GM19240 (cell line): ENCODE results near the gene CDK2.
A peak's percentile ranks its signal among the peaks of the same experiment; 100 is the strongest.

Experiments
- DNase-seq: peaks from one replicate; pipeline ENCODE4 v3.0.0; 2011; ENCODE audit warnings: low spot score; ENCODE audit not compliant: insufficient read length

The CDK2 gene

DNA sequence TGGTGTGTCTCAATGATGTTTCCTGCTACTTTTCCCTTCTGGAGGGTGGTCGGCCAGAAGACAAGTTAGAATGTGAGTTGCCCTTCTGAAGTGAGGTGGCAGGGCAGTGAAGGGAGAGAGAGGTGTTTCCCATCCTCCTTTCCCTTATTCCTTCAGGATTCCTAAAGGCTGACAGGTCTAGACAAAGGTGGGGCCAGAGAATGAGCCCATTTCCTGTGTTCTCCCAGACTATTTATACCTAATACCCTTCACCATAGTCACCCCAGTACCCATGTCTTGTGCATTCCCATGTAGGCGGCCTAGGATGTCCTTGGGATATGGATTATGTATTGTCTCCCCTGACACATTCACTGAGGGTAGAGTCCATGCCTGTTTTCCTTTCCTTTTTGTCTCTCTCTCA is 28.6 kb upstream of the CDK2 start:
- DNase-seq: no peak

DNA sequence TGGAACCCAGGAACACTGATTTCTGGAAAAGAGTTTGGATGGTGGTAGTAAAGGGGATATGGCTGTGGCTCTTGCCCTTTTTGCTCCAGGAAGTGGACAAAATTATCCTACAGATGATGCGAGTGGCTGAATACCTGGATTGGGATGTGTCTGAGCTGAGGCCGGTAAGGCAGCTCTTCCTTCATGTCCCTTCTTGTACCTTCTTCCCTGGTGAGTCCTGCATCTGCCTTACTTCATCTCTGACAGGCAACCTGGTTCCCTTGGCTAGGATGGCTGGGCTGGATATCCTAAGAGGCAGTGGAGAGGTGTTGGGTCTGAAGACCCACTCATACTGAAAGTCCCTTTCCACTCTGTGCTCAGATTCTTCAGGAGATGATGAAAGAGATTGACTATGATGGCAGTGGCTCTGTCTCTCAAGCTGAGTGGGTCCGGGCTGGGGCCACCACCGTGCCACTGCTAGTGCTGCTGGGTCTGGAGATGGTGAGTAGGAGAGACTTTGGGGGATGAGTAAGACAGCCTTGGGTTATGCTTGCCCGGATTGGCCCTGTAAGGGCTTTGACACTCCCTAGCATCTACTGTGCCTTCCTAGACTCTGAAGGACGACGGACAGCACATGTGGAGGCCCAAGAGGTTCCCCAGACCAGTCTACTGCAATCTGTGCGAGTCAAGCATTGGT is 27.7 kb upstream of the CDK2 start:
- DNase-seq: no peak

DNA sequence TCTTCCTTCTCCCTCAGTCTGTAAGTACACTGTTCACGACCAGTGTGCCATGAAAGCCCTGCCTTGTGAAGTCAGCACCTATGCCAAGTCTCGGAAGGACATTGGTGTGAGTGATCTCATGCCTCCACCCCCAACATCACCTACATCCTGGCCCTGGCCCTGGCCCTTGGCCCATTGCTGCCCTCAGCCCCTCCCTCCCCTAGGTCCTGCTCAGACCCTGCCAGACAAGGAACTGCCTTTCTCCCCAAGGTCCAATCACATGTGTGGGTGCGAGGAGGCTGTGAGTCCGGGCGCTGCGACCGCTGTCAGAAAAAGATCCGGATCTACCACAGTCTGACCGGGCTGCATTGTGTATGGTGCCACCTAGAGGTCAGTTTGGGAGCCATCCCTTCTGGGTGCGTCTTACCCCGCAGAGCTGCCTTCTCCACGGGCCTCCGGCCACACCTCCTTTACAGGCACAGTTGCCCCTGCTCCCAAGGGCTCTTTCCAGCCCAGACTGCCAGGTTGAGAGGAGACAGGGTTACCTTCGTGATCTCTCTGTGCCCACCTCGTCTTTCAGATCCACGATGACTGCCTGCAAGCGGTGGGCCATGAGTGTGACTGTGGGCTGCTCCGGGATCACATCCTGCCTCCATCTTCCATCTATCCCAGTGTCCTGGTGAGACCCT is 26.4 kb upstream of the CDK2 start:
- peak; percentile 82 for DNase-seq

DNA sequence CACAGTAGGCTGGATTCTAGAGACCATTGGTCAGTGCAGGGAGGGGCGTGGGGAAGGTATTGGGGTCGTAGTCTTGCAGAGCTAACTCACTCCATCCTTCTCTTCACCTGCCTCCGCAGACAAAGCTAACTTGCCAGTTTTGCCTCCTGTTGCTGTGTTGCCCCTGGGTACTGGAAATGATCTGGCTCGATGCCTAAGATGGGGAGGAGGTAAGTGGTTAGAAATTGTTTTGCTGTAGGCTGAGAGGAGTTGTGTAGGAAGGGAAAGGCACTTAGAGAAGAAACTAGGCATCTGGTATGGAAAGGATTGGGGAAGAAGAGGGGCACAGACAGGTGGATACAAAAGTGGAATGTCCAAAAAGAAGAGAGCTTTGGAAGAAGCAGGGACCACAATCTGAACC is 24.6 kb upstream of the CDK2 start:
- DNase-seq: no peak

DNA sequence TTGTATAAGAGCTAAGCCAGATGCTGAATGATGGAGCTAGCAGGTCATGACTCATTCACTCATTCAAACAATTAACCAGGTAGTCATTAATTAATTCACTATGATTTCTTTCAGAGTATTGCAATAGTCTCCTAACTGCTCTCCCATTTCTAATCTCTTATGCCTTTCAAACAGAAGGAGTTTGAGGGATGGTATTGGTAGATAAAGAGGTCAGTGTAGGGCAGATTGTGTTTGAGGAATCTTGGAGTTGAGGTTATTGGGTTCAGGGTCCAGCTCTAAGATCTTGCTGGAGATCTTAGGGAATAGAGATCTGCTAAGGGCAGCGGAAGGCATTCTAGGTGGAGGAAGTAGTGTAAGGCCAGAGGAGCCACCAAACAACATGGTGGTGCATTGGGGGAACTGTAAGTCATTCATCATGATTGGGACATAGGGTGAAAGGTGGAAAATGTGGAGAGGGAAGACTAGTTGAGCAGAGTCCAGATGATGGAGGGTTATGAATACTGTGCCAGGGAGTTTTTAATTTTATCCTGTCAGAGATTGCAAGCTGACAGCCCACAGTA is 24.0 kb upstream of the CDK2 start:
- no peak for DNase-seq

DNA sequence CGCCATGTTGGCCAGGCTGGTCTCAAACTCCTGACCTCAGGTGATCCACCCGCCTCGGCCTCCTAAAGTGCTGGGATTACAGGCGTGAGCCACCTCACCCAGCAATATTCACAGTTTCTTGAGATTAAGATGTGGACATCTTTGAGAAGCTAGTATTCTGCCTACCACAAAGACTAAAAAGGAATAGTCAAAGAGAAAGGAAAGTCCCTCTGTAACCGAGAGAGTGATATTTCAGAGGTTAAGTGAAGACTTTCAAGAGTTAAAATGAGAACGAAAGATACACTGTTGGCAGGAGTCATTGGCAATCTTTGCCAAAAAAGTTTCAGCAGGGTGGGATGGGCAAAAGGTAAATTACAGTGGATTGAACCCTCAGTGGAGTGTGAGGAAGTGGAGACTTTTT is 20.1 kb upstream of the CDK2 start:
- DNase-seq: no peak

DNA sequence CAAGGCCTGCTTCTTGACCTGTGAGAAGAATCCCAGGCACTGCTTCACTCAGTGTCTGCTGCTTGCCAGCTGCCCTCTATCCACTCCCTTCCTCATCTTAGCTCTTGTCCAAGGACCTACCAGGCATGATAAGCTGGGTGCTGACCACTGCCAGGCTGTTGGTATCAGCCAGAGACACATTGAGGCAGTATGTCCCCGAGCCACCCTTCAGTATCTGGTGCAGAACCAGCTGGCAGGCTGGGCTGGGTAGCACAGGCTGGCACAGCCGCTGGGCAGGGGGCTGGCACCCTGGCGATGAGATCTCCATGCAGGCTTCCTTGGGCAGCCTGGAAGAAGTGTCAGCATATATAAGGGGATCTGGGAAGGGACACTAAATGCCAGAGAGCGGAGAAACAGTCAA is 11.3 kb upstream of the CDK2 start:
- no peak for DNase-seq

DNA sequence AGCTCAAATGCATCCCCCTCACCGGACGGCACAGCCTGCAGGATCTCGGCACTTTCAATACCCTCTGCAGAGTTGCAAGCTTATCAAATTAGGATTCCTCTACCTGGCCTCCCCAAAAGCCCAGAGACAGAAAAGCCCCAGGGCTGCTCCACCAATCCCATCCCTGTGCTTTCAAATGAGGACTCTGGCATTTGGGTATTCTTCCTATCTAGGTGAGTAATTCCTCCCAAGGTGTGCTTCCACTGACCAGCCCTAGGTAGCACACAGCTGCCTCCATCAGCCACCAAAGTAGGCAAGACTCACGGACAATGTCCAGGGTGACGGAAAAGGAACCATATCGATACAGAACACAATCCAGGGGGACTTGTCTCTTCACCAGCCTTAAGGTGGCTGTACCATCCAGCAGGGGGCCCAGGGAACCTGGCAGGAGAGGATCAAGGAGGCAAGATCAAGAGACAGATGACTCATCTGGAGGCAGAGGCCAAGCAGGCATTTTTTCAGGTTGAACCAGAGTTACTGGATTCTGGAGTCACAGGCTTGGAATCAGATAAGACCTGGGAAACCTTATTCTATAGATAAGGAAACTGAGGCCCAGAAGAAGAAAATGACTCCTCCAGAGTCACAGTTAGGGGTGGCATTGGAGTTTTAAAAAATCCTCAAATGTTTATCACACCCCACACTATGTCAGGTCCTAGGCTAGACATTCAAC is 10.7 kb upstream of the CDK2 start:
- DNase-seq: no peak

DNA sequence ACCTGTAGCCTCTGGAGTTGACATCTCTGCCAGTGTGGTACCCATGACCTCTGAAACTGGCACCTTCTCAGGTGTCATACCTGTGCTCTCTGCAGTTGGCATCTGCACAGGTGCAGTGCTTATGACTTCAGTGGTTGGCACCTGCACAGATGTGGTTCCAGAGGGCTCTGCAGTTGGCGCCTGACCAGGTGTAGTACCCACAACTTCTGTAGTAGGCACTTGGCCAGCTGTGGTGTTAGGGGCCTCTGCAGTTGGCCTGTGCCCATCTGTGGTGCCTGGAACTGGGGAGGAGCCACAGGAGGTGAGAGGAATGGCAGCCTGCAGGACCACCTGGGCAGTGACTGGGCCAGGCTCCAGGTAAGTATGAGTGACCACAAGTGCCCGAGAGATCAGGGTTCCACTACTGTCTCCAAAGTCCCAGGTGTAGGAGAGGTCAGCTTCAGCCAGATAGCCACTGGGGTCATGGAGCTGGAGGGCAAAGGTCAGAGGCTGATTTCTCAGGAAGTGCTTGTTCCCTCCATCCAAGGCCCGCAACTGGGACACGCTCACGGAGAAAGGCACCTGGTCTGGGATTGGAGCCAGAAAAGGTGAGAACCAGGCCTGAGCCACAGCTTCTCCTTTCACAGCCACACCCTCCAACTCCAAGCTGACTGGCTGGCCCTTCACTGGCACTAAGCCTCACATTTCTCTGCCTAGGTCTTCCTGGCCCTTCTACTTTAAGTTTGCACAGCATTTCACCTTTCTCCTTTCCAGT is 9.3 kb upstream of the CDK2 start:
- no peak for DNase-seq

DNA sequence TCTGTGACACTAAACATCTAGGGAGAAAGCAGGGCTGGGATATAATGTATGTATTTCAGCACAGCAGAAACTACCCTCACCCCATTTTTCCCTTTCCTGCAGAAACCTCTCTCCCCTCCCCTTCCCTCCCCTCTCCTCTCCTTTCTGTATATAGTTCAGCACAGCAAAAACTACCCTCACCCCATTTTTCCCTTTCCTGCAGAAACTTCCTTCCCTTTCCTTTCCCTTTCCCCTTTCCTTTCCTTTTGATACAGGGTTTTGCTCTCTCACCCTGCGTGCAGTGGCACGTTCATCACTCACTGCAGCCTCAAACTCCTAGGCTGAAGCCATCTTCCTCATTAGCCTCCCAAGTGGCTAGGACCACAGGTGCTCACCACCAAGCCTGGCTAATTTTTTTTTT is 2.9 kb upstream of the CDK2 start:
- DNase-seq: no peak

DNA sequence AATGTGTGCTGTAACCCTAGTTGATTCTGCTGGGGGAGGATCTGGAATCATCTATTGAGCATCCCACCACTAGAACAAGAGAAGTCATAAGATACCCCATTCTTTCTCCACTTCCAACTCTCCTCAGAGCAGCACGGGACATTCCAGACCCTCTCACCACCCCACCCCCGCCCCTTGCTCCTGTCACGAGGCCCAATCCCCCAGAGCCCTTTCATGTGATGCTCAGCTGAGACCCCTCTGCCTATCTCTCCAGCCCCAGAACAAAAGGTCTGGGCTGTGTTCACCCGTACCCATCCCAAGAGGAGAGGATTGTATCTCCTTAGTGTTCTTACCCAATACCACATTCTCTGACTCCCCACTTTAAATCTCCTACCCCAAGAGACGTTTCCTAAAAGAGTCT is 1.4 kb upstream of the CDK2 start:
- DNase-seq: no peak

DNA sequence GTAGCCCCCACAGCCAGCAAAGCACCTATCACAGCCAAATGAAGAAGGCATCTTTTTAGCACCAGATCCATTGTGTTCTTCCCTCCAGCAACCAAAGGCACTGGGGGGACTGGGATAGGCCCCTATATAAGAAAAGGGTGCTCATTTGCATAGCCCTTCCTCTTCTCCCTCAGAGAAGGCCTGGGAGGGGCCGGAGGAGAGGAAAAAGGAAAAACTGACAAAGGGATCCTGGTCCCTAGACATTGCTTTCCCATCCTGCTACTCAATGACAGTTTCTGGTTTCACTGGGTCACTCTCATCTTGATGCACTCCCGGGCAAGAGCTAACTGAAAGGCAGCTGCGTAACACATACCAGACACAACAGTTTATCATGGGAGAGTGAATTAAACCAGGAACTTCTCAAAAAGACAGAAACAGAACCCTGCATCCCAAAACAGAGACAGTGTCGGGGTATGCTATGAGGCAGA is 656 bp upstream of the CDK2 start, which contains the start of gene PMEL:
TSS of gene PMEL (minus strand) at position 102 of the 467 bp plus-strand sequence. CDS start at position 71, 31 bp downstream.
- DNase-seq: no peak

DNA sequence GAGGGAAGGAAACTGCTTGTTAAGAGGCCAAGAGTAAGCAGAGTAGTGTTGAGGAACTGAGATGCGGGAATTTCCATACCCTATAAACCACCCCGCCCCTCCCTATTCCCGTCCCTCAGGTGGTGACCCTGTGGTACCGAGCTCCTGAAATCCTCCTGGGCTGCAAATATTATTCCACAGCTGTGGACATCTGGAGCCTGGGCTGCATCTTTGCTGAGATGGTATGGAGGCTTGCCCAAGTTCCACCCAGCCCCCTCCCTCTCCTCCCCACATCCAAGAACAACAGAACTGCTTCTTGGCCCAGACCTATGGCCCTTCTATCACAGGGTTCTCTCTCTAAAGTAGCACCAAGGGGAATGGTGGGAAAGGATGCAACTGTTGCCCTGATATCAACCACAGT is 2.7 kb downstream of the CDK2 start:
- no peak for DNase-seq

DNA sequence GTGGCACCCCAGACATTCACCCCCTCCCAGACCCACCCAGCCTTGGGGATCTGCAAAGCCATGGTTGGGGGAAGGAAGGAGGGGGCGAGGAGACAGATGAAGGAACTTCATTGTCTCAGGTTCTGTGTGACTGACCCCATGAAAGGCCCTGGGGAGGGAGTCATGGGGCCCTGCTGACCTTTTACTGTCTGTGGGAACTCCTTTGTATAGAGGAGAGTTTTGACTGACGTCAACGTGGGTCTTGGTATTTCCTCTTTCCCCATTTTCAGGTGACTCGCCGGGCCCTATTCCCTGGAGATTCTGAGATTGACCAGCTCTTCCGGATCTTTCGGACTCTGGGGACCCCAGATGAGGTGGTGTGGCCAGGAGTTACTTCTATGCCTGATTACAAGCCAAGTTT is 4.1 kb downstream of the CDK2 start:
- DNase-seq: no peak

DNA sequence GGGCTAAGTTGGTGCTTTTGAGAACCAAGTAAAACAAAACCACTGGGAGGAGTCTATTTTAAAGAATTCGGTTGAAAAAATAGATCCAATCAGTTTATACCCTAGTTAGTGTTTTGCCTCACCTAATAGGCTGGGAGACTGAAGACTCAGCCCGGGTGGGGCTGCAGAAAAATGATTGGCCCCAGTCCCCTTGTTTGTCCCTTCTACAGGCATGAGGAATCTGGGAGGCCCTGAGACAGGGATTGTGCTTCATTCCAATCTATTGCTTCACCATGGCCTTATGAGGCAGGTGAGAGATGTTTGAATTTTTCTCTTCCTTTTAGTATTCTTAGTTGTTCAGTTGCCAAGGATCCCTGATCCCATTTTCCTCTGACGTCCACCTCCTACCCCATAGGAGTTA is 5.4 kb downstream of the CDK2 start:
- DNase-seq: no peak

DNA sequence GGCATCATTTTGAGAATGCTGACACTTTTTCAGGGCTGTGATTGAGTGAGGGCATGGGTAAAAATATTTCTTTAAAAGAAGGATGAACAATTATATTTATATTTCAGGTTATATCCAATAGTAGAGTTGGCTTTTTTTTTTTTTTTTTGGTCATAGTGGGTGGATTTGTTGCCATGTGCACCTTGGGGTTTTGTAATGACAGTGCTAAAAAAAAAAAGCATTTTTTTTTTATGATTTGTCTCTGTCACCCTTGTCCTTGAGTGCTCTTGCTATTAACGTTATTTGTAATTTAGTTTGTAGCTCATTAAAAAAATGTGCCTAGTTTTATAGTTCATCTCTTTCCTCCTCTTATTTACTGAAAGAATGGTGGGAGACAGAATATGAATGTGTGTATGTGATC is 5.8 kb downstream of the CDK2 start:
- no peak for DNase-seq

DNA sequence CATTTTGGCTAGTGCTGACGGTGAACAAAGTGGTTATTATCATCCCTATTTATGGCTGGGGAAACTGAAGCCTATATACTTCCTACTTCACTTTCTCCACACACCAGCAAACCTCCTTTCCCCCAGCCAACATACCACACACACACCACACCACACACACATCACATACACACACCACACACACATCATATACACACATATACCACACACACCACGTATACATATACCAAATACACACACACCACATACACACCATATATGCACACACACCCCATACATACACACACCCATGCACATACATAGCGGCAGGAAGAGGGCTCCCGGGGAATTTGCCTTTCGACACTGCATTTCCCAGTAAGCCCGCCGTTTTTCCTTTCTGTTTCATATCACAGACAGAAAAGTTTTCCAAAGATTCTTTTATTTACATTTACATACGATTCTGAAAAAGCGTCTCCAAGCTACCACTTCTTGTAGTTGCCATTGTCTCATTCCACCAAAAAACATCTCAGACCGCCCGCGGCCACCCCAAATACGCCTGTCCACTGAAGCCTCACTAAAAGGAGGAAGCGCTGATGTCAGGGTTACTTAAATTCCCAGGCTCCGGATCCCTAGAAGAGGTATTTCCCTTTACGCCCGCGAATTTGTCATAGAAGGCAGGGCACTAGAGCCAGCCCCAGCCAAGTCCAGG is 6.4 kb downstream of the CDK2 start:
- no peak for DNase-seq

DNA sequence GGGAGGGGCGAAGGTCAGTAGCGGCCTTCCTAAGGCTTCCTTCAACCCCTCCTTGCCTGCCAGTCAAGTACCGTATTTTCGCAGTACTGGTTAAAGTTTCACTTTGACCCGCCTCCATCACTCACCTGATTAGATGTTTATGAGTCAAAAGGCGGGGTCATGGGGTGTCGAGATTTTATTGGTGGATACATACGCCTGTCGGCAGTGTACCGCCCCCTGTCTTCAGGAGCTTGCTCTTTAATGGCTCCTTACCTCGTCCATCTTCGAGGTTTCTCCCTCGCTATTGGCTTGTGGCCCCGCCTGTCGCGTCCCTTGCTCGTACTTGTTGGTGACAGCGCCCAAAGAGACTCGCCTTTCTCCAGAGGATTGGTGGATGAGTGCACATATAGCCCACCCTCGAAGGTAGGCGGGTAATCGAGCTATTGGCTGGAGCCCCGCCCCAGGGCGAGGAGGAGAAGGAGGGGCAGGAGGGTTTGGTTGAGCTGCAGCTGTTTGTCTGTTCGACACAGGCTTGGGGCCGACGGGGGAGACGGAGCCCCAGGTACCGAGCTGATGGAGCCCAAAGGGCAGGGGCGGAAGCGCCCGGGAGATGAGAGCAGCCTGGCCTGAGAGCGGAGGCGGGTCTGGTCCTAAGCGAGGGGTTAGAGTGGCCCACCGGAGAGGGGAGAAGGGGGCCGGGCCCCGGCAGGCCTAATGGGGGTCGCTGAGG is 7.1 kb downstream of the CDK2 start, which contains the start of gene RAB5B:
TSS of gene RAB5B (plus strand) at position 480 of the 709 bp plus-strand sequence. CDS start 12,883 bp downstream, outside the sequence.
- DNase-seq: peak; percentile 86

DNA sequence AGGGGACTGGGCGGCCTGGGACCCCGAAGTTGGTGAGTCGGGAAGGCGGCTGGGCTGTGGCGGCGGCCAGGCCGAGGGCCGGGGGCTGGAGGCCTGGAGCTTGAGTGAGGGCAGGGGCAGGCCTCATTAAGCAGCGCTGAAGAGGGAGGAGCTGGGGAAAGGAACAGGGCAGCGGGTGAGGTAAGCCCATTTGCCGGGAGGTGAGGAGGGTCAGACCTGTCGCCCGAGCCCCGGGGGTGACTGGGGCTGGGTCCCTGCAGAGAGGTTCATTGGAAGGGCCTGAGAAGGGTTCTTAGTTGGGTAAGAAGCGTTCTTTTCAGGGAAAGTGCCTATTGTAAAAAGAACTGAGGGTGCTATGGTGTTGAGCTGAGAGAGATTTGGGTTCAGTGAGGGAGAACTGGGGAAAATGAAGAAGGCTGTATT is 7.7 kb downstream of the CDK2 start:
- peak; percentile 39 for DNase-seq

DNA sequence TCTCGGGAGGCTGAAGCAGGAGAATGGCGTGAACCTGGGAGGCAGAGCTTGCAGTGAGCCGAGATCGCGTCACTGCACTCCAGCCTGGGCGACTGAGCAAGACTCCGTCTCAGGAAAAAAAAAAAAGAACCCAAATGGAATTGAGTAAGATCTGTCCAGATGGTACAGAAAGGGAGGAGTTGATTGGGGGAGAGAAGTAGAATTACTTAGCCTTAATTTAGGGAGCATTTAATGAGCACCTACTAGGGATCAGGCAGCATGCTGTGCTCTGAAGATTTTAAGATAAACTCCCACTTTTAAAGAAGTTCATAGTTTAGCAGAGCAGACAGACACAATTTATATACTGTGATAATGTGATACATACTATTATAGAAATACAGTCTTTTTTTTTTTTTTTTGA is 11.8 kb downstream of the CDK2 start:
- DNase-seq: no peak
